HG02943 (cell line): ENCODE data around the gene SPECC1L.

ENCODE experiments used
- ATAC-seq: cut with Tn5 transposase; IDR thresholded peaks from one replicate; pipeline ENCODE4 v1.9.1; 2021; ENCODE audit warnings: mild to moderate bottlenecking, low read depth, moderate library complexity; ENCODE audit not compliant: unreplicated experiment

SPECC1L gene

DNA sequence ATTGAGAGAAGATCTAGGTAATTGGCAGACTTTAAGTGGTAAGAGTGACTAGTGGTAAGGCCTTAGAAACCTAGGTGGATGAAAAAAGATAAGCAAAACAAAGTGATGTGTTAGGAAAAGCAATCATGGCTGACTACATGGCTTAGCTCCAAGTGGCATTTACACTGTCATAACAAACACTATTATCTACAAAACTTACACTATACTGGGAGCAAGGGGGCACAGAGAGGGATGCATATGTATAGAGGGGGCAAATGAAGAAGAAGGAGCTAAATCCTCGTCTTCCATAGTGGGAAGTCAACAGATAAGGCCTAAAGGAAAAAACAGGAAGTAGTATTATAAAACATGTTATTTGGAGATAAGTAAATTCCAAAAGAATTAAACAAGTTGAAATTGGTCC lies 189.3 kb downstream of the SPECC1L start:
- ATAC-seq = no peak

DNA sequence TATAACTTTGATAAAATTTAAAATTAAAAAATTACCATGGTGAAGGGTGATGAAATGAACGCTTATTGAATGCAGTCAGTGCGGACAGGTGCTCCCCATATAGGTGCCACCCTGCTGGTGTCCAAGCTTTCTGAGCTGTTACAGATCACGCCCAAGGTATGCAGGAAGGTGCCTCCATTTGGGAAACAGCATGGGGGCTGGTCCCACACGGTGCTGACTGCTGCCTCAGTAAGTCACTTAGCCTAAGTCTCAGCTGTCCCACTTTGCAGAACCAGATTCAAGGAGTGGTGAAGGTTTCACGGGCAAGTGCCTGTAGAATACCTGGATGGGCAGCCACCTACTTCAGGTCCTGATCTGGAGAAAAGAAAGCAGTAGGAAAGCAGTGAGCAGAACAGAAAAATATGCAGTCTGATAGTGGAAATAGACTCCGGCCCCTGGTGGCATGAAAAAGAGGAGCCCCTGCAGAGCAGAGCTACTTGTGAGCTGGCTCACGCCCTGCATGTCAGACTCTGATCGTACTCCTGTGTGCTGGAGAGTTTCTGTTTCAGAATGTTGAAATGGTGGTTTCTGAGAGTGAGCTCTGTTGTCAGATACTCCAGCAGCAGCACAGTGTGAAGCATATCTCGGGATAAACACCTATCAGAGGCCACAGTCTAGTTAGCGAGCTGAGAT lies 189.9 kb downstream of the SPECC1L start:
- ATAC-seq = no peak

DNA sequence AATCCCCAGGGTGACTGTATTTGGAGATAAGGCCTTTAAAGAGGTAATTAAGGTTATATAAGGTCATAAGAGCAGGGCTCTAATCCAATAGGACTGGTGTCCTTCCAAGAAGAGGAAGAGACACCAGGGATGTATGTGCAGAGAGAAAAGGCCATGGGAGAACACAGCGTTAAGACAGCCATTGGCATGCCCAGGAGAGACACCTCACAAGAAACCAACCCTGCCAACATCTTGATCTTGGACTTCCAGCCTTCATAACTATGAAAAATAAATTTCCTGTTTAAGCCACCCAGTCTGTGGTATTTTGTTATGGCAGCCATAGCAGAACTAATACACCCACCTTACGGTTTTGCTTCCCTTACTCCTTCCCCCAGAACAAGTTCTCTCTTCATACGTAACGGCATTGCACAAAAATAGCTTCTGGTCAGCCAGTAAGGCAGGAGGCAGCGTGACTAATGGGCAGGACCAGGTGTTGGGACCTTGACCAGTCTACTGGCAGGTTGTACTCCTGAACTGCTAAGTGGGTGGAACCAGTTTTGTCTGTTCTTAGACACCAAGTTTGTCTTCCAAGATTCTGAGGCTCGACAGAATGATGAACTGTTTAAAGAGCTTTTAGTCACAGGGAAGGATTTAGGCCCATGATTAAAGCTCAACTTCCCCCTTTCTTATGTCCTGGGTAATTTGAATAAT lies 192.6 kb downstream of the SPECC1L start:
- ATAC-seq = no peak

DNA sequence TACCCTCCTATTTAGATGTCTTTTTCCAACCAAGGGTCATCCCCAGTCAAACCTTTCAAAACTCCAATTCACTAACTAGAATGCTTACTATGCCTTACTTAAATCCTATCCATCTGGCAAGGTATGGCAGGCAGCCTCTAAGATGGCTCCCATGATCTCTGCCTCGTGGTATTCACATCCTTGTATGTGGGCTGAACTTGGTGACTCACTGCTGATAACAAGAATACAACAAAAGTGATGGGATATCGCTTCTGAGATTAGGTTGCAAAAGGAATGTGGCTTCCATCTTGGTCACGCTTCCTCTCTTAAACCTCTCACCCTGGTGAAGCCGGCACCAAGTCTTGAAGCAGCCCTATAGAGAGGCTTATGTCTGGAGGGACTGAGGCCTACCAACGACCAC lies 194.9 kb downstream of the SPECC1L start:
- ATAC-seq = no peak

DNA sequence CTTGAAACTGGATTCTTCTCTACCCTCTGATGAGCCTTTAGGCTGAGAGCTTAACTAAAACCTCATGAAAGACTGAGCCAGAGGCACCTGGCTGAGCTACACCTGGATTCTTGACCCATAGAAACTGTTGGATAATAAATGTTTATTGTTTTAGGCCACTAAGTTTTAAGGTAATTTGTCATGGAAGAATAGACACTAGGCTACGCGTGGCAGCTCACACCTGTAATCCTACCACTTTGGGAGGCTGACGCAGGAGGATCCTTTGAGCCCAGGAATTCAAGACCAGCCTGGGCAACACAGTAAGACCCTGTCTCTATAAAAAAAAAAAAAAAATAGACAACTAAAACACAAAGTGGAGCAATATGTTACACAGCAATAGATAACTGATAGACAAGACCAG lies 195.3 kb downstream of the SPECC1L start:
- no peak for ATAC-seq

DNA sequence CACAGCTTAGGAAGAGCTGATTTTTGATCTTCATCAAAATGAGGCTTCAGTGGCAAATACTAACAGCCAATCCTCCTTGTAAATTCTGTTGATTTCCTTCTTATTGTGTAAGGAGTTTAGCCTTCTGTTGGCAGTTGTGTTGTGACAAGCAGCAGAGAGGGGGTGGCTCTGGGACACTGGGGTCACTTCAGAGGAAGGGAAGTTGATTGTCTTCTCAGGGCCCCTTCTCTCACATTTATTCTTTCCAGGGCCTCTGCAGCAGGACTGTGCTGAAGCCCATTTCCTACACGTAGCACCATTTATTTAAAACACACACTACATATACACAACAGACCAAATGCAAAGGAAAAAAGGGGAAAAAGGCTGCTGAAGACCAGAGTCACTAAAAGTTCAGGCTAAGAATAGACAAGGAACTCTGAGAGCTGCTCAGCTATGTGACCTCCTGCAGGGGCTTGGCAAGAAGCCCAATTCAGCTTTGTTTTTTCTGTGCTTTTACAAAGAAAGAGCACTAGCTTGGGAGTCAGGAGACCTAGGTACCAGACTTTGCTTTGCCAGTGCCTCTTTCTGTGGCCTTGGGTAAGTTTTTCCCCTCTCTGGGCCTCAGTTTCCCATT lies 196.2 kb downstream of the SPECC1L start:
- ATAC-seq = no peak

DNA sequence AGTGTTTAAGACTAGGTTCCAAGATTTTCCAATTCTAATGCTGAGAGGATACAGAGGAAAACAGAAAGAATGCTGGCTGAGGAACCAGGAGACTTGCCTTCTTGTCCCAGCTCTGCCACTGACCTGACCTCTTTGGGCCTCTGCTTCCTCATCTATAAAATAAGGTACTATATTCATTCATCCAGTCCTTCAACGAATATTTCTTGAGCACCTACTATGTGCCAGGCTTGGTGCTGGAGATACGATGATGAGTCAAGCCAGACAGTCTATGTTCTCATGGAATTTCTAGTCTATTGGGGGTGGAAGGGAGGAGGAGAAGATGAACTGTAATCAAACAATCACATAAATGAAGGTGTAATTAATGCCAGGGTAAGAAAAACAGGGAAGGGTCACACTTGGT lies 196.7 kb downstream of the SPECC1L start:
- no peak for ATAC-seq
